ENCODE results near the gene CHMP1B. TPM values are rescaled to one million over a fixed set of nuclear protein-coding genes. Genes with fewer than 3 reads are reported as not detected.
A peak's percentile ranks its signal among the peaks of the same experiment; 100 is the strongest.

The CHMP1B gene
- total RNA-seq, 2 donors from 2014 or later = 42.3 to 80.1 TPM

- no peak overlapping the region for H3K4me3 ChIP-seq
- H3K9ac ChIP-seq (ENCODE audit: low read depth in 2 of 2, low read length in 2 of 2) = no peak overlapping the region
- no peak for DNase-seq
- H3K27ac ChIP-seq = no peak overlapping the region
- no peaks in the 10 kb centered on the region for H3K4me1 ChIP-seq
- H3K9me3 ChIP-seq = no peaks in the 10 kb centered on the region
- H3K36me3 ChIP-seq = no peaks in the 10 kb centered on the region
- intact Hi-C loops (cut with DNase I) = no loop called here
- no peak for TF ChIP-seq CTCF (IDR thresholded peaks at IDR 0.05)
- H3K27me3 ChIP-seq = no peaks in the 10 kb centered on the region
Measured at GRCh38 chr18:11877497-11878135, 26.4 kb downstream of the CHMP1B start.

- no peak overlapping the region for H3K27ac ChIP-seq
- no peaks in the 10 kb centered on the region for H3K27me3 ChIP-seq
- DNase-seq = no peak
- no peaks in the 10 kb centered on the region for H3K9me3 ChIP-seq
- H3K4me3 ChIP-seq = no peak overlapping the region
- no peaks in the 10 kb centered on the region for H3K36me3 ChIP-seq
- intact Hi-C loops (cut with DNase I) = no loop called here
- no peak for TF ChIP-seq CTCF (IDR thresholded peaks at IDR 0.05)
- H3K9ac ChIP-seq (ENCODE audit: low read depth in 2 of 2, low read length in 2 of 2) = no peak overlapping the region
- H3K4me1 ChIP-seq = no peaks in the 10 kb centered on the region
Measured at GRCh38 chr18:11880586-11881304, 29.5 kb downstream of the CHMP1B start.

GRCh38 chr18:11882636-11883035 lies 31.4 kb downstream of the CHMP1B start:
- no peak overlapping the region for H3K9ac ChIP-seq (ENCODE audit: low read depth in 2 of 2, low read length in 2 of 2)
- no peaks in the 10 kb centered on the region for H3K4me1 ChIP-seq
- intact Hi-C loops (cut with DNase I) = no loop called here
- TF ChIP-seq CTCF (IDR thresholded peaks at IDR 0.05) = no peak
- no peaks in the 10 kb centered on the region for H3K36me3 ChIP-seq
- no peak for DNase-seq
- no peaks in the 10 kb centered on the region for H3K9me3 ChIP-seq
- H3K4me3 ChIP-seq = no peak overlapping the region
- H3K27me3 ChIP-seq = no peaks in the 10 kb centered on the region
- H3K27ac ChIP-seq = no peak overlapping the region

- no peak for TF ChIP-seq CTCF (IDR thresholded peaks at IDR 0.05)
- Histone ChIP-seq H3K9ac (ENCODE audit: low read depth in 2 of 2, low read length in 2 of 2) (no peak overlapping the region), H3K36me3 (no peaks in the 10 kb centered on the region), H3K27me3 (no peaks in the 10 kb centered on the region), H3K9me3 (no peaks in the 10 kb centered on the region), H3K4me3 (no peak overlapping the region), H3K27ac (no peak overlapping the region), H3K4me1 (no peaks in the 10 kb centered on the region)
- intact Hi-C loops (cut with DNase I) = no loop called here
- DNase-seq = no peak
Measured at GRCh38 chr18:11883153-11883552, 31.9 kb downstream of the CHMP1B start.

GRCh38 chr18:11884396-11885030 lies 33.3 kb downstream of the CHMP1B start:
- Histone ChIP-seq H3K9ac (ENCODE audit: low read depth in 2 of 2, low read length in 2 of 2) (peak overlapping the region in 1 of 2 donors; percentile 36), H3K27me3 (no peaks in the 10 kb centered on the region), H3K4me3 (no peak overlapping the region), H3K9me3 (no peaks in the 10 kb centered on the region), H3K27ac (no peak overlapping the region), H3K4me1 (no peaks in the 10 kb centered on the region), H3K36me3 (no peaks in the 10 kb centered on the region)
- TF ChIP-seq CTCF (IDR thresholded peaks at IDR 0.05) = no peak
- intact Hi-C loops (cut with DNase I) = no loop called here
- no peak for DNase-seq
